Neural cell (in vitro differentiated cells): ENCODE data around the gene VWA3B.

Source experiments
- CTCF ChIP-seq: fragments of 450-650 bp; IDR thresholded peaks from 2 replicates; pipeline ENCODE4 v1.5.1; 2014; ENCODE audit warnings: antibody characterized with exemption, mild to moderate bottlenecking, moderate library complexity; ENCODE audit not compliant: poor library complexity, severe bottlenecking
- RAD21 ChIP-seq: fragments of 450-650 bp; conservative IDR thresholded peaks from 2 replicates; pipeline ENCODE4 v1.6.1; 2014; ENCODE audit warnings: antibody characterized with exemption, mild to moderate bottlenecking, moderate library complexity
- REST ChIP-seq: IDR thresholded peaks from 2 replicates; pipeline ENCODE4 v1.6.1; 2012; ENCODE audit warnings: borderline replicate concordance

DNA sequence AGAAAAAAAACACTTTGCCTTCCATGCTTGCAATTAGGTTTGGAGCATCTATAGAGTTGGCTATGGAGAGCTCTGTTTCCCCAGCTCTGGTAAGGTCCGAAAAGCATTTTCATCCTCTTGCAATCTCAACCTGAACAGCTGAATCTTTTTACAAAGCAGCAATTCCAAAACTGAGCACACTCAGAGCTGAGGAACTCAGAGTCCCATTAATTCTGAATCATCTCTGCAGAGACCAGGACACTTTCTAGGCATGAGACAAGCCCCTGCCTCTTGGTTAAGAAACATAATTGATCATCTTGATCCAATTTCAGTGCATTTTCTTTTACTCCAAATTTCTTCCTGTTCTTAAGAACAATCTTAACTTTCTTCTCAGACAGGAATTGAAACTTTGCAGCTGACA is 263.4 kb downstream of the VWA3B start:
- no peak for TF ChIP-seq RAD21
- no peak for TF ChIP-seq REST
- TF ChIP-seq CTCF: no peak
